HFF-Myc (cell line): ENCODE data around the gene KRTAP10-7.
"Not testable (repeated sequence)": the region's sequence is repeated elsewhere in the genome, so short reads cannot be mapped to it uniquely, and the experiment has no call there.

Experiments
- DNase-seq: peaks from one replicate; pipeline ENCODE4 v3.0.0-alpha.2; 2011; ENCODE audit warnings: low read depth; ENCODE audit errors: extremely low read depth
- H3K4me3 ChIP-seq: replicated peaks from 2 replicates; pipeline ENCODE4 v1.5.1; 2011; ENCODE audit warnings: low read depth, mild to moderate bottlenecking, control low read depth, low read length
- CTCF ChIP-seq: IDR thresholded peaks from 2 replicates; pipeline ENCODE4 v1.5.1; 2012; ENCODE audit warnings: mild to moderate bottlenecking, low read depth, low read length, control low read depth; ENCODE audit errors: missing control alignments

KRTAP10-7 gene

GRCh38 chr21:44589586-44590305, 10.7 kb upstream of the KRTAP10-7 start:
- no peak for DNase-seq
- no peak overlapping the region for H3K4me3 ChIP-seq
- no peak for TF ChIP-seq CTCF

- H3K4me3 ChIP-seq: no peak overlapping the region
- no peak for DNase-seq
- no peak for TF ChIP-seq CTCF
Measured at GRCh38 chr21:44590311-44590721, 10.1 kb upstream of the KRTAP10-7 start.

DNA sequence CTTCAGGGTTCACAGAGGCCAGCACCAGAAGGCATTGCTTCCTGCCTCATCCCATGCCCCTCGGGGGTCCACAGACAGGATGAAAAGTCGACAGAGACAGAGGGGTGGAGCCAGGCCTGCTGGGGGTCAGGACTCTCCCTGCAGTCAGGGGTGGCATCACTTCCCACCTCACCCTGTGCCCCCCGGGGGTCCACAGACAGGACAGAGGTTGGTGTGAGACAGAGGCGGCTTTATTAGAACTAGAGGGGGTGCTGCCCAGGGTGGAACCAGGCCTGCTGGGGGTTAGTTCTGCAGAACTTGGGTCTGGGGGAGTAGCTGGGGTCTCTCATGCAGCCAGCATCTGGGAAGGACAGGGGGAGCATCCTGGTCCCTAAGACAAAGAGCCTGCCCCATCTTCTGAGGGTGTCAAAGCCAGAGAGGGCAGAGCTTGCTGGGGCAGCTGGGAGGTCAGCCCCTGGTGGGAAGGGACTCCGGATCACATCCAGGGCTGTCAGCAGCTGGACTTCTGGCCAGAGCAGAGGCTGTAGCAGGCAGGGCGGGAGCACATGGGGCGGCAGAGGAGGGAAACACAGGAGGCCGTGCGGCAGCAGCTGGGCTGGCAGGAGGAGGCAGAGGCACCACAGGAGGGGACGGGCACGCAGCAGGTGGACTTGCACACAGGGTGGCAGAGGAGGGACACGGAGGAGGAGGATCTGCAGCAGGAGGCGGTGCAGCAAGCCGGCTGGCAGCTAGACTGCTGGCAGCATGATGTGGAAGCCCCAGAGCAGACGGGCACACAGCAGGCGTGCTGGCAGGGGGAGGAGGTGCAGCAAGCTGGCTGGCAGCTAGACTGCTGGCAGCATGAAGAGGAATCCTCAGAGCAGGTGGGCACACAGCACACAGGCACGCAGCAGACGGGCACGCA, 9.2 kb upstream of the KRTAP10-7 start:
- not testable (repeated sequence) for DNase-seq, H3K4me3 ChIP-seq

GRCh38 chr21:44591801-44592130, 8.6 kb upstream of the KRTAP10-7 start:
- not testable (repeated sequence) for H3K4me3 ChIP-seq, DNase-seq

GRCh38 chr21:44592446-44593311, 7.7 kb upstream of the KRTAP10-7 start, which contains the start of gene KRTAP10-6:
Gene KRTAP10-6, minus strand, starts transcription at chr21:44592505. Its CDS starts 21 bp downstream, at chr21:44592484.
- H3K4me3 ChIP-seq: no peak within 1 kb of the TSS
- no peak for DNase-seq
- no peak for TF ChIP-seq CTCF

- TF ChIP-seq CTCF: no peak
- H3K4me3 ChIP-seq: no peak overlapping the region
- no peak for DNase-seq
Measured at GRCh38 chr21:44593598-44594405, 6.6 kb upstream of the KRTAP10-7 start.

DNA sequence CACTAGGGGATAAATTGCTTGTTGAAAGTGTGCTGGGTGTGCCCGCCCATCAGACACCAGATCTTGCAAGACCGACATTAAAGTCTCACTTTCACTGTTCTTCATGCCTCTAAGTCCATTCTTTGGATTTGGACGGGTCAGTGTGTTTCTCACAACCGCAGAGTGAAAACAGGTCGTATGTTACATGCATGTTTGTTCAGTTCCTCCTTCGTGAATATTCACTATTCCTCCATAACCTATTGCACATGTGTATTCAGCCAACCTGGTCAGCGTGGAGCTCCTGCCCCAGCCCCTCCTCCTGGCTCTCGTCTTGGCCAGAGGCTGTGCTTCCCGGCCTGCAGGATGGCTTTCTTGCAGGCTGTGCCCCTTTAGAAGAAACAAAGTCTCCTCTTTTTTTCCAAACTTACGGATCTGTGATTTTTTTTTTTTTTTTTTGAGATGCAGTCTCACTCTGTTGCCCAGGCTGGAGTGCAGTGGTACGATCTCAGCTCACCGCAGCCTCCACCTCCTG, 5.9 kb upstream of the KRTAP10-7 start:
- no peak overlapping the region for H3K4me3 ChIP-seq
- no peak for TF ChIP-seq CTCF
- DNase-seq: no peak
